GM12878 (cell line): ENCODE results near the gene BCR.

ENCODE experiments used
- E4F1 ChIP-seq: fragments of 450-650 bp; IDR thresholded peaks from 2 replicates; pipeline ENCODE4 v1.6.1; 2018; ENCODE audit warnings: borderline replicate concordance, mild to moderate bottlenecking; ENCODE audit not compliant: partially characterized antibody
- ELK1 ChIP-seq: IDR thresholded peaks from 2 replicates; pipeline ENCODE4 v1.6.1; 2012; ENCODE audit warnings: low read depth, low read length, improper control_type of control experiment
- MAX ChIP-seq: IDR thresholded peaks from 2 replicates; pipeline ENCODE4 v1.6.1; 2012; ENCODE audit warnings: low read depth, low read length, improper control_type of control experiment
- POLR2A ChIP-seq: IDR thresholded peaks from 2 replicates; pipeline ENCODE4 v1.6.1; 2011; ENCODE audit warnings: low read depth, mild to moderate bottlenecking, low read length
- RAD21 ChIP-seq: IDR thresholded peaks from 2 replicates; pipeline ENCODE4 v1.6.1; 2011; ENCODE audit warnings: mild to moderate bottlenecking, low read depth, low read length, moderate library complexity; ENCODE audit not compliant: insufficient read depth
- RAD51 ChIP-seq: fragments of 450-650 bp; IDR thresholded peaks from 2 replicates; pipeline ENCODE4 v1.6.1; 2016; ENCODE audit warnings: moderate library complexity, mild to moderate bottlenecking, inconsistent platforms
- SMC3 ChIP-seq: IDR thresholded peaks from 2 replicates; pipeline ENCODE4 v1.6.1; 2011; ENCODE audit warnings: low read length, improper control_type of control experiment, borderline replicate concordance
- YY1 ChIP-seq: IDR thresholded peaks from 2 replicates; pipeline ENCODE4 v1.6.1; 2011; ENCODE audit warnings: low read depth, mild to moderate bottlenecking, low read length
- TF ChIP-seq, protein P1 (sequence below), 3 experiments: IDR thresholded peaks in 2 of 3; conservative IDR thresholded peaks in 1 of 3; 2 replicates each; pipeline ENCODE4 v1.5.1; 2011; ENCODE audit warnings: low read depth in 3 of 3, low read length in 3 of 3, mild to moderate bottlenecking in 3 of 3, control low read depth in 2 of 3, moderate library complexity in 2 of 3, inconsistent platforms in 1 of 3, mixed read lengths in 1 of 3; ENCODE audit not compliant: control insufficient read depth in 2 of 3, insufficient read depth in 1 of 3; ENCODE audit errors: extremely low read depth in 1 of 3

DNA sequence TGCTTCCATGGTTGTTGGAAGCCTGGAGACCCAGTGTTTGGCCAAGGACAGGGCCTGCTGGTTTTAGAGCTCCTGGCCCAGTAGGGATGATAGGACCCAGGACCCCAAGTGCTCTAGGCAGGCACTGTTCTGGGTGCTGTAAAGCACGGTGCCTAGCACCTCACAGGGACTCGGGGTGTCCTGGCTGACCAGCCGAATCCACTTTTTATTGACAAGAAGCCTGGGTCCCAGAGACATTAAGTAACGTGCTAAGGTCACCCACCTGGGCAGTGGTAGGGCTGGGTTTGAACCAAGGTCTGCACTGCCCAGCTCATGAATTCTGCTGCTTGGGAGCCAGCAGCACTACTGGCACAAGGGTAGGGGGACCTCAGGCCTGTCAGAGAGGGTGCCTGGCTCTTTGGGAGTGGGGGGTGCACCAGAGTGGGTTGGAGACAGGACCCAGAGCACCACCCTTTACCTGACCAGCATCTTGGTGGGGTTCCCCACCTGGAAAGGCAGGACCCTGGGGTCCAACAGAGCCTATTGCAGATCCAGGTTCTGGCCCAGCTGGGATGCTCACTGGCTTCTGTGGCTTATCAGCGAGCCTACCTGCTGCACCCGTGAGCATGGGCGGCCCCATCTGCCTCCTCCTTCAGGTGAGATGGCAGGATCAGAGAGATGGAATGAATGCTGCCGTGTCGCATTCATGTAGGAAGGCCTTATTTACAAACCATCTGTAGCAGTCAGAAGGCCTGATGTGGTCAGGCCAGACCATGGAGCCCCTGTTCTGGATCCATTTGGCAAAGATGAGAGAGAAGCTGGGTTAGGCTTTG, 52.0 kb downstream of the BCR start:
- TF ChIP-seq RAD51 (no peak), POLR2A (no peak), SMC3 (no peak), RAD21 (no peak), ELK1 (no peak), E4F1 (no peak), MAX (no peak), YY1 (no peak)
- TF ChIP-seq, protein P1, sequence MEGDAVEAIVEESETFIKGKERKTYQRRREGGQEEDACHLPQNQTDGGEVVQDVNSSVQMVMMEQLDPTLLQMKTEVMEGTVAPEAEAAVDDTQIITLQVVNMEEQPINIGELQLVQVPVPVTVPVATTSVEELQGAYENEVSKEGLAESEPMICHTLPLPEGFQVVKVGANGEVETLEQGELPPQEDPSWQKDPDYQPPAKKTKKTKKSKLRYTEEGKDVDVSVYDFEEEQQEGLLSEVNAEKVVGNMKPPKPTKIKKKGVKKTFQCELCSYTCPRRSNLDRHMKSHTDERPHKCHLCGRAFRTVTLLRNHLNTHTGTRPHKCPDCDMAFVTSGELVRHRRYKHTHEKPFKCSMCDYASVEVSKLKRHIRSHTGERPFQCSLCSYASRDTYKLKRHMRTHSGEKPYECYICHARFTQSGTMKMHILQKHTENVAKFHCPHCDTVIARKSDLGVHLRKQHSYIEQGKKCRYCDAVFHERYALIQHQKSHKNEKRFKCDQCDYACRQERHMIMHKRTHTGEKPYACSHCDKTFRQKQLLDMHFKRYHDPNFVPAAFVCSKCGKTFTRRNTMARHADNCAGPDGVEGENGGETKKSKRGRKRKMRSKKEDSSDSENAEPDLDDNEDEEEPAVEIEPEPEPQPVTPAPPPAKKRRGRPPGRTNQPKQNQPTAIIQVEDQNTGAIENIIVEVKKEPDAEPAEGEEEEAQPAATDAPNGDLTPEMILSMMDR (IDR thresholded peaks at IDR 0.05 in 2 of 3, conservative IDR thresholded peaks at IDR 0.05 in 1 of 3; ENCODE audit: control insufficient read depth in 2 of 3, extremely low read depth in 1 of 3, insufficient read depth in 1 of 3, low read depth in 3 of 3, low read length in 3 of 3) = no peak
